ENCODE measurements around the gene PHF19.

PHF19 gene

DNA sequence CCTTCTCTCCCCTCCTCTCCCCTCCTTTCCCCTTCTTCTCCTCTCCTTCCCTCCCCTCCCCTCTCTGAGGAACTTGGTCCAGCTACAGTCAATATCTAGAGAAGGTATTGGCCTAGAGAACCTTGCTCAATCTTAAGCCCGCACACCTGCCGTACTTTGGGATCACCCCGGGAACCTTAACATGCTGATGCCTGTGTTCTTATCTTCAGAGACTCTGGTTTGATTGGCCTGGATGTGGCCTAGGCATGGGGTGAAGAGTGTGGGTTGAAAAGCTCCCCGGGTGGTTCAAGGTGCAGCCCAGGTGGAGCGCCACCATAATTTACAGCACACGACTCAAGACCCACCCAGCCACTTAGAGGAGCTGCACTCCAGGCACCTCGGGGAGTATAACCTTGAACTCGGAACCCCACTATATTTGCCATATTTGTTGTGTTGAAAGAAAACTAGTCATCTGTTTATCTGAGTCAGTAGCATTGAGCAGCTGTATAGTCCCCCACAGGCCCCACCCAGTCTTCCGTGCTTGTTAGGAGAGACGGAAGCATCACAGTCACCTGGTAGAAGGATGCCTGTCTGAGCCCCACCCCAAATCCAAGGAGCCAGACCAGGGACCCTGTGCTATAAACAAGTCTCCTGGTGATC is 14.4 kb upstream of the PHF19 start:
- DNase-seq, result peak; percentile 74

DNA sequence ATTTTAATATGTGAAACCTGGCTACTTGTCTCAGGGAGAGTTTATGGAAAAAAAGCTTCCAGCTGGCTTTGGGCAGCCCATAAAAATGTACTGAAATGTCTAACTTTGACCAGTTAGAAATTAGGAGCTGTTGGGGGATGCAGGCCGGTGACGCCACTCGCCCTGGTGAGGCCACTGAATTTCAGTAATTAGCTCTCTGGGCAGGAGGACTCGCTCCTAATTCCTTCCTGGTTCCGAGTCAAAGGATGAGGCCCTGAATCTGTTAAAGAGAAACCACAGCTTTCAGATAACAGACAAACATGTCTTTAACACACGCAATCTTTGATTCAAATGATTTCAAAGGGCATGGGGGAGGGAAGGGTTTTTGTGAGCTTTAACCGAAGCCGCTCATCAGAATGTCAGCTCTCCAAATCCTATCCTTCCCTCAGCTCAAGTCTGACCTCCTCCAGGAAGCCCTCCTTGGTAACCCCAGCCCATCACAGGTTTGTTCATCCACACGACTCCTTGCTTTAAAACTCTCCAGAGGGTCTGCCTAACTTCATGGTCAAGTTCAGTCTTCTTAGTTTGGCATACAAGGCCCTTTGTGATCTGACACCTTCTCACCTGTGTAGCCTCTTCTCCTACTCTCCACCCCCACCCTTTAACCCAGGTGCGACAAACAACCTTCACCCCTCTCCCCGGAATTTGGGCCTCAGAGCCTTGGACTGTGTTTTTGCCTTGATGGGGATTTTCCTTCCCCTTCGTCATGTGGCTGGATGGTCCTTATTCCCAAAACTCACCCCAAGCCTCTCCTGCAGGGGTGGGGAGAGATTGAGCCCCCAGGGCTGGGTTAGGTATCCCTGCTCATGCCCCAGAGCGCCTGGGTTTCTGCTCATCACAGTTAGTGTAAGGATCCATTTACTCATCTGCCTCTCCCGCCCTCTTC is 13.6 kb upstream of the PHF19 start:
- DNase-seq, result no peak

- no peak for DNase-seq
Observed at GRCh38 chr9:120889606-120890271, 12.8 kb upstream of the PHF19 start.

DNA sequence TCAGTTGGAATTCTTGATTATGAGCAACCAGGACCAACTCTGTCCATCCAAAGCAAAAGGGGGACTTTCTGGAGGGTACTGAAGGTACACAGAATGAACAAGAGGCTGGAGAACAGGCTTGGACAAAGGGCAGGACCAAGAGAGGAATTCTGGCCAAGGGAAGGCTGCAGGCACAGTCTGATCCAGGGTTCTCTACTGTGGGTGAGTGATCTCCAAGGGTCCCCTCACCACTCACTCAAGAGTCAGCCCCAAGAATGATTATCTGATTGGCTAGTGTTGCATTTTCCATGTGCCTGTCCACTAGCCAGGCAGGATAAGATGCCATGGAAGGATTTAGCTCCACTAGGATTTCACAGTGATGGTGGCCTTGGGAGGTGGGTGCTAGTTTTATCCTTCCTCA is 11.6 kb upstream of the PHF19 start:
- no peak for DNase-seq

- DNase-seq, result no peak
Observed at GRCh38 chr9:120886490-120886967, 9.5 kb upstream of the PHF19 start.

GRCh38 chr9:120885958-120886357 is 9.0 kb upstream of the PHF19 start:
- DNase-seq, result no peak

- DNase-seq, result no peak
Observed at GRCh38 chr9:120885457-120885856, 8.5 kb upstream of the PHF19 start.

- DNase-seq, result no peak
Observed at GRCh38 chr9:120883608-120883996, 6.6 kb upstream of the PHF19 start.

DNA sequence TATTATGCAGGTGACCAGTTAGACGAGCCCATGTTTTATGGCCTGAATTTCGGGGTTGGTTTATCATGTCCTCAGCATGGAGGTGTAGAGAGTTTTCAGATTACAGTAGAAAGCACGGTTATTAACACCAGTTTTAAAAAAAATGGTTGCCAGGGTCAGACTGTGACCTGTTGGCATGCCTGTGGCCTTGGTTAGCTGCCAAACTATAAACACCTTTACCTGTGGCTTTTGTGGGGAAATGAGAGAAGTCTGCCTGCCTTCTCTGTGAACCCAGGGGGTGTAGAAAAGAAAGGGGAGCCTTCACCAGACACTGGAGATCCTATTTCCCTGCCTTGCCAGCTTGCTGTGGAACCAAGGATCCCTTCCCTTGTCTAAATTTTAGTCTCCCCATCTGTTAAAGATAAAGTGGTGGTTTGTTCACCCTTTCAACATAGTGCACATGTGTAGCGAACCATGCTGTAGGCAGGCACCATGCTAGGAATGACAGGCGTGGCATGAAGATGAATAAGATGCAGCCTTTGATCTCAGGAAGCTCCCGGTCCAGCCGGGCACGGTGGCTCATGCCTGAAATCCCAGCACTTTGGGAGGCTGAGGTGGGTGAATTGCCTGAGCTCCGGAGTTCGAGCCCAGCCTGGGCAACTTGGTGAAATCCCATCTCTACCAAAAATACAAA is 6.1 kb upstream of the PHF19 start:
- no peak for DNase-seq

GRCh38 chr9:120879446-120879845 is 2.5 kb upstream of the PHF19 start:
- DNase-seq, result no peak

- DNase-seq, result no peak
Observed at GRCh38 chr9:120878188-120879130, 1.5 kb upstream of the PHF19 start.

DNA sequence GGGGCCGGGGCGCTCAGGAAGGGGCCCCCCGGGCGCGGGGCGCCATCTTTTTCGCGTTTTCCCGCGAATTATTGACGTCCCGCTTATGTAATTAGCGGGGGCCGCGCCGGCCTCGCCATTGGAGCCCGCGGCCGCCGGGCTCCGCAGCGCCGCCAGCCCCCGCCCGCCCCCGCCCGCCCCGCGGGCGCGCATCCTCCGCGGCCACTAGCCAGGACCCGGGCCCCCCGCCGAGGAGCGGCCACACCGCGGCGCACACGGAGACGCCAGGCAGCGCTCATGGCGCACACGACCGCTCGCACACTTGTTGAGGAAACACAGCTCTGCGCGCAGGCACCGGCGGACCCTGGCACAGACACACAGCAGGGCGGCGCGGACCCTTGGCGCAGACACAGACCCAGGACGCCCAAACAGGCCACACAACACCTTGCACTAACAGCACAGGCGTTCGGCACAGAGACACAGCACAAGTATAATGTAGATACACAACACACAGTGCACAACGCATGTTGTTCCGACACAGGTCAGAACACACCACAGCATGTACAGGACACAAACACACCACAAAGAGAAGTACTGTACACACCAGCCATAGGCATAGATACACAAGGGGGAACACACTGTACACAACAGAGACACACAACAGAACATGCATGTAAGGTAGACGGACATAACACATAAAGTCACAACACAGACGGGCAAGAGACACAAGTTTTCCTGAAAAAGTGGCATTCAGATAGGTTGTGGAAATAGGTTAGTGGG is 467 bp upstream of the PHF19 start:
- DNase-seq, result peak; percentile 68

GRCh38 chr9:120875954-120876841 is 790 bp downstream of the PHF19 start:
- peak; percentile 74 for DNase-seq

- no peak for DNase-seq
Observed at GRCh38 chr9:120875643-120875953, 1.4 kb downstream of the PHF19 start.

GRCh38 chr9:120875195-120875565 is 1.8 kb downstream of the PHF19 start:
- no peak for DNase-seq

DNA sequence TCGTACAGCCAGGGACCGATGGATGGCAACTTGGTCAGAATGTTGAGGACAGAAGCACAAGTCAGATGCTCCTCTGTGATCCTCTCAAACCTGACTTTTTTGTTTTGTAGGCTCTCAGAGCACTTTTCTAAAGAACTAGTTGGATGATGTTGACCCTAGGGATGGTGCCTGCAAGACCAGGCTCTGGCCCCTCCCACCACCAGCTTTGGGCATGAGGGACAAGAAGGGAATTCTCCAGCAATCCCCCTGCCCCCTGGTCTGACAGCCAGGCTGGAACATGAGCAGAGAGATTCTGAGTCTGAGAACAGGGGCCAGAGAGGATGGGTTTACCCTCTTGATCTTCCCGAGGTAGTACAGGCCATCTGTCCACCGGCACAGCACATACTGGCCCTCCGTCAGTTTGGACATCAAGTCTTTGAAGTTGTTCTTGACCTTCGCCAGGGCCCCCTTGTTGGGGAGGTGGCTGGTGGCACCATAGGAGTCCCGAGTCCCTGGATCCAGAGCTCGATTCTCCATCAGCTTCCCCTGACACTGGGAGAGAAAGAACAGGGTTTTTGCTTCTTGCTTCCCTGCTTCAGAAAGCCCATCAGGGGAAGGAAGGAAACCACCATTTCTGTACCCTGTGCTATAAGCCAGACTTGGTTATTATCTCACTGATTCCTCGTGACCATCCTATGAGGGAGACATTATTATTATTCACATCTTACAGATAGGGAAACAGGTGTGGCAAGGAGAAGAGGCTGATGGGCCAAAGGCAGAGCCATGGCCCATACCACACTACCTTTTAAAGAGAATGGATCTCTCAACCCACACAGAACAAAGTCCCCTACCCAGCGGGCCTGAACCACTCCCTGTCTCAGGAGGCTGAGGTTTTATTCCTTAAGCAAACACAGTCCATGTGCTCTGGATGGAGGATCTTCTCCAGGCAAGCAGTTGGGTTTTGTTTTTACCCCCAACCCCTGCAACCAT is 2.5 kb downstream of the PHF19 start:
- DNase-seq, result no peak

DNA sequence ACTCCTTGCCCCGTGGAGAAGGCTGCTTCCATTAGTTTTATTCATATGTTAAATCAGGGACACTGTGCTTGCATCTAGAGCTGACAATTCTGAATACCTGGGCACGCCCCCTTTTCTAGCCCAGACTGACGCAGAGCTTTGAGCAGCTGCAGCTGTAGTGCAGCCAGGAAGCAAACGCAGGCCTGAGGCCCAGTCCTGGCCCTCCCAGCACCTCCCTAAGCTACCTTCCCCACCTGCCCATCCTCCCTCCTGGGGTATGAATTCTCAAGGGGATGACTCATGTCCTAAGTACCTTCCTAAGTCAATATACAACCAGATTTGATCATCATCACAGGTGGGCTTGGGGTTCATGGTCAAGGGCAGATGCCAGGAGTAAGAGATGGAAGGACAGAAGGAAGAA is 3.5 kb downstream of the PHF19 start:
- DNase-seq, result no peak

DNA sequence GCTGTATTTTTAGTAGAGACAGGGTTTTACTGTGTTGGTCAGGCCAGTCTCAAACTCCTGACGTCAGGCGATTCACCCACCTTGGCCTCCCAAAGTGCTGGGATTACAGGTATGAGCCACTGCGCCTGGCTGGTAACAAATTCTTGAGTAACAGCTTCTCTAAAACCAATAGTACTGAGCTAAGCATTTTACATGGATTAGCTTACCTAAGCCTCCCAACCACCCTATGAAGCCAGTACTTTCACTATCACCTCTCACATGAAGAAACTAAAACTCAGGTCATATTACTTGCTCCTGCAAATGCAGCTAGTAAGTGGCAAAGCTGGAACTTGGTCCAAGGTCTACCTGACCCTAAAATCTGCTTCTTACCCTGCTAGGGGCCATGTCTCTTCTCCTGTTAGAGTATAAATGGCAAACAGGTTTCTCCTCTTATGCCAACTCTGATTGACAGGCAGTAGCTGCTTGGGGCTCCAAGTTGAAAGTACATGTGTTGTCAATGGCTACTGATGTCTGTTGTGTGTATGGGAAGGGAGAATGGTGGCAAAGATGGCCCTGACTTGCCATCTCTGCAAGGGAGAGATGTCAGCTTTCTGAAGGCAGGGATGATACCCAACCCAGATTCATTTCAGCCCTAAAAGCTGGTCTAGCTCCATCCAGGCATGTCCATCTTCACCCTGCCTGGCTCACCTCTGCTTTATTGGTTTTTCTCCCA is 4.0 kb downstream of the PHF19 start:
- DNase-seq, result no peak
